HG02981 (cell line): ENCODE measurements around the gene CTPS2.
"Not testable (repeated sequence)": the region's sequence is repeated elsewhere in the genome, so short reads cannot be mapped to it uniquely, and the experiment has no call there.

ENCODE experiments used
- ATAC-seq: cut with Tn5 transposase; IDR thresholded peaks from one replicate; pipeline ENCODE4 v1.9.1; 2021; ENCODE audit warnings: mild to moderate bottlenecking, moderate library complexity; ENCODE audit not compliant: unreplicated experiment

CTPS2 gene

GRCh38 chrX:16659321-16659720, 53.1 kb downstream of the CTPS2 start:
- no peak for ATAC-seq

- no peak for ATAC-seq
Measured at GRCh38 chrX:16658284-16658683, 54.2 kb downstream of the CTPS2 start.

GRCh38 chrX:16654093-16654492, 58.4 kb downstream of the CTPS2 start:
- ATAC-seq, result no peak

GRCh38 chrX:16653424-16653823, 59.0 kb downstream of the CTPS2 start:
- ATAC-seq, result no peak

GRCh38 chrX:16651391-16652024, 61.0 kb downstream of the CTPS2 start:
- no peak for ATAC-seq

- ATAC-seq, result no peak
Measured at GRCh38 chrX:16649858-16650257, 62.6 kb downstream of the CTPS2 start, which contains the start of gene S100G. Gene S100G (plus strand): TSS chrX:16650158. CDS start chrX:16651007, 849 bp downstream.

GRCh38 chrX:16646366-16647138, 65.9 kb downstream of the CTPS2 start:
- ATAC-seq, result no peak

- no peak for ATAC-seq
Measured at GRCh38 chrX:16643176-16643575, 69.3 kb downstream of the CTPS2 start.

- ATAC-seq, result no peak
Measured at GRCh38 chrX:16640823-16641222, 71.6 kb downstream of the CTPS2 start.

- no peak for ATAC-seq
Measured at GRCh38 chrX:16639966-16640365, 72.5 kb downstream of the CTPS2 start.

- ATAC-seq, result no peak
Measured at GRCh38 chrX:16638533-16638932, 73.9 kb downstream of the CTPS2 start.

GRCh38 chrX:16635596-16635995, 76.9 kb downstream of the CTPS2 start:
- ATAC-seq, result no peak

- no peak for ATAC-seq
Measured at GRCh38 chrX:16635040-16635439, 77.4 kb downstream of the CTPS2 start.

- no peak for ATAC-seq
Measured at GRCh38 chrX:16633754-16634153, 78.7 kb downstream of the CTPS2 start.

GRCh38 chrX:16629909-16630308, 82.6 kb downstream of the CTPS2 start:
- ATAC-seq, result no peak

- ATAC-seq, result no peak
Measured at GRCh38 chrX:16628946-16629595, 83.4 kb downstream of the CTPS2 start.

GRCh38 chrX:16628511-16628910, 84.0 kb downstream of the CTPS2 start:
- not testable (repeated sequence) for ATAC-seq

- ATAC-seq, result no peak
Measured at GRCh38 chrX:16619024-16619423, 93.4 kb downstream of the CTPS2 start.

- no peak for ATAC-seq
Measured at GRCh38 chrX:16618422-16618821, 94.0 kb downstream of the CTPS2 start.

GRCh38 chrX:16617382-16617781, 95.1 kb downstream of the CTPS2 start:
- no peak for ATAC-seq

GRCh38 chrX:16612257-16612897, 100.1 kb downstream of the CTPS2 start:
- ATAC-seq, result no peak
